IMR-90 (cell line): ENCODE measurements around the gene KCTD13.

Experiments used
- BHLHE40 ChIP-seq: fragments of 150-350 bp; IDR thresholded peaks from 2 replicates; pipeline ENCODE4 v1.6.1; 2016; ENCODE audit warnings: mild to moderate bottlenecking, low read depth, low read length
- CEBPB ChIP-seq: IDR thresholded peaks from 2 replicates; pipeline ENCODE4 v1.6.1; 2012; ENCODE audit warnings: low read depth, low read length, improper control_type of control experiment
- CHD1 ChIP-seq: IDR thresholded peaks from 2 replicates; pipeline ENCODE4 v1.6.1; 2012; ENCODE audit warnings: low read depth, low read length, improper control_type of control experiment
- FOS ChIP-seq: fragments of 150-350 bp; IDR thresholded peaks from 2 replicates; pipeline ENCODE4 v1.6.1; 2016; ENCODE audit warnings: low read depth, low read length
- MAFK ChIP-seq: IDR thresholded peaks from 2 replicates; pipeline ENCODE4 v1.6.1; 2012; ENCODE audit warnings: low read depth, low read length, improper control_type of control experiment
- POLR2A ChIP-seq: IDR thresholded peaks from 2 replicates; pipeline ENCODE4 v1.6.1; 2012; ENCODE audit warnings: mild to moderate bottlenecking, low read depth, low read length
- RAD21 ChIP-seq: IDR thresholded peaks from 2 replicates; pipeline ENCODE4 v1.6.1; 2012; ENCODE audit warnings: low read length, improper control_type of control experiment
- RCOR1 ChIP-seq: IDR thresholded peaks from 2 replicates; pipeline ENCODE4 v1.6.1; 2012; ENCODE audit warnings: mild to moderate bottlenecking, low read length, improper control_type of control experiment; ENCODE audit not compliant: insufficient replicate concordance
- RFX5 ChIP-seq: IDR thresholded peaks from 2 replicates; pipeline ENCODE4 v1.8.0; 2012; ENCODE audit warnings: low read depth, mild to moderate bottlenecking, low read length, moderate library complexity
- SMC3 ChIP-seq: fragments of 150-350 bp; IDR thresholded peaks from 2 replicates; pipeline ENCODE4 v1.6.1; 2016; ENCODE audit warnings: low read depth, mild to moderate bottlenecking, antibody characterized with exemption, low read length, moderate library complexity
- TF ChIP-seq, protein P1 (sequence below): conservative IDR thresholded peaks from 2 replicates; pipeline ENCODE4 v1.5.1; 2012; ENCODE audit warnings: mild to moderate bottlenecking, low read depth, low read length, improper control_type of control experiment
- TF ChIP-seq, protein P2 (sequence below): fragments of 150-350 bp; IDR thresholded peaks from 2 replicates; pipeline ENCODE4 v1.6.1; 2017; ENCODE audit warnings: mild to moderate bottlenecking, antibody characterized with exemption, low read length, low read depth

DNA sequence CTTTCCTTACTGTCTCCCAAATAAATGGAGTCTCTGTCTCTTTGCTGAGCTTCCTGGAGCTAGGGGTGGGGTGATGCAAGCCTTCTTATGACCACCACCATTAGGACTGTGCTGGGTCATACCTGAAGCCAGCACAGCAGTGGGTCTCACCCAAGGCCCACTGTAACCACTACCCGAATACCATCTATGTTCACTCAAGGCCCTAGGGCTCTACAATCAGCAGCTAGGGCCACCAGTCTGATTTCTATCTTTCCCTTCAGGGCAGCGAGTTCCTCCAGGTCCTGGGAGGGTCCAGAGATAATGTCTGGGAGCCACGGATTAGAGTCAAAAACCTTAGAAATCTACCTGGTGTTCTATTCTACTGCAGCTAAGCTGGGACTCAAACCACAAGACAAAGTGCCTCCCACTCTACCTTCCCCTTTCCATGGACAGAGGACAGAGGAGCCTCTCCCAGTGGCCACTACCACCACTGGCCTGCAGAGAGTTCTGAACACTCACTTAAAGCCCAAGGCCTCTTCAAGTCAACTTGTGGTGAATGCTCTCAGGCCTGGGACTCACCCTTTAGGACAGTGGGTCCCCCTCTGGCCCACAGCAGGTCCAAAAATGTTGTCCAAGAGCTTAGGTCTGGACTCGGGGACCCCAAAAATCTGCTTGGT, 24.9 kb upstream of the KCTD13 start:
- TF ChIP-seq, protein P1, sequence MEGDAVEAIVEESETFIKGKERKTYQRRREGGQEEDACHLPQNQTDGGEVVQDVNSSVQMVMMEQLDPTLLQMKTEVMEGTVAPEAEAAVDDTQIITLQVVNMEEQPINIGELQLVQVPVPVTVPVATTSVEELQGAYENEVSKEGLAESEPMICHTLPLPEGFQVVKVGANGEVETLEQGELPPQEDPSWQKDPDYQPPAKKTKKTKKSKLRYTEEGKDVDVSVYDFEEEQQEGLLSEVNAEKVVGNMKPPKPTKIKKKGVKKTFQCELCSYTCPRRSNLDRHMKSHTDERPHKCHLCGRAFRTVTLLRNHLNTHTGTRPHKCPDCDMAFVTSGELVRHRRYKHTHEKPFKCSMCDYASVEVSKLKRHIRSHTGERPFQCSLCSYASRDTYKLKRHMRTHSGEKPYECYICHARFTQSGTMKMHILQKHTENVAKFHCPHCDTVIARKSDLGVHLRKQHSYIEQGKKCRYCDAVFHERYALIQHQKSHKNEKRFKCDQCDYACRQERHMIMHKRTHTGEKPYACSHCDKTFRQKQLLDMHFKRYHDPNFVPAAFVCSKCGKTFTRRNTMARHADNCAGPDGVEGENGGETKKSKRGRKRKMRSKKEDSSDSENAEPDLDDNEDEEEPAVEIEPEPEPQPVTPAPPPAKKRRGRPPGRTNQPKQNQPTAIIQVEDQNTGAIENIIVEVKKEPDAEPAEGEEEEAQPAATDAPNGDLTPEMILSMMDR, result no peak
- TF ChIP-seq POLR2A, result no peak
- no peak for TF ChIP-seq CHD1
- TF ChIP-seq RFX5, result no peak
- TF ChIP-seq, protein P2, sequence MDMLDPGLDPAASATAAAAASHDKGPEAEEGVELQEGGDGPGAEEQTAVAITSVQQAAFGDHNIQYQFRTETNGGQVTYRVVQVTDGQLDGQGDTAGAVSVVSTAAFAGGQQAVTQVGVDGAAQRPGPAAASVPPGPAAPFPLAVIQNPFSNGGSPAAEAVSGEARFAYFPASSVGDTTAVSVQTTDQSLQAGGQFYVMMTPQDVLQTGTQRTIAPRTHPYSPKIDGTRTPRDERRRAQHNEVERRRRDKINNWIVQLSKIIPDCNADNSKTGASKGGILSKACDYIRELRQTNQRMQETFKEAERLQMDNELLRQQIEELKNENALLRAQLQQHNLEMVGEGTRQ, result no peak
- TF ChIP-seq SMC3, result no peak
- TF ChIP-seq RCOR1, result no peak
- TF ChIP-seq MAFK, result no peak
- TF ChIP-seq CEBPB, result no peak
- no peak for TF ChIP-seq RAD21
- TF ChIP-seq BHLHE40, result no peak
- TF ChIP-seq FOS, result no peak
